ENCODE measurements around the gene CLEC2A. TPM values are rescaled to one million over a fixed set of nuclear protein-coding genes. Genes with fewer than 3 reads are reported as not detected.
"Not testable (repeated sequence)": the region's sequence is repeated elsewhere in the genome, so short reads cannot be mapped to it uniquely, and the experiment has no call there.

The CLEC2A gene, protein sequence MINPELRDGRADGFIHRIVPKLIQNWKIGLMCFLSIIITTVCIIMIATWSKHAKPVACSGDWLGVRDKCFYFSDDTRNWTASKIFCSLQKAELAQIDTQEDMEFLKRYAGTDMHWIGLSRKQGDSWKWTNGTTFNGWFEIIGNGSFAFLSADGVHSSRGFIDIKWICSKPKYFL
- not detected for total RNA-seq

DNA sequence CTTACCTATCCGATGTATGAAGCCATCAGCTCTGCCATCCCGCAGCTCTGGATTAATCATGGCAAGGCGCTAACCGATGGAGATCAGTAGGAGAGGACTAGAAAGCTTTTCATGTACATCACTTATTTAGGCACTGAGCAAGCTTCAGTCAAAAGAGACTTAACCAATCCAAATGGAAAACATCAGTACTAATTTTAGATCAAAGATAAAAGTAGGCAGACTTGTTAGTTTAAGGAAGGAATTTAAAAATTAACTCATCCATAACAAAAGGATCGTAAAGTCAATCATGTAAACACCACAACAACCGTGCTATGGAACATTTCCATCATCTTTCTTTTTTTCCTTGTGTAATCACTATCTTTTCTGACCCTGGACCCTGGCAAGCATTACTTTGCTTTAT lies at the start of gene CLEC2A:
TSS of gene CLEC2A (minus strand) at position 101 of the 400 bp plus-strand sequence. CDS start at position 60, 41 bp downstream.
- DNase-seq = no peak
- CTCF ChIA-PET = interaction anchor here (1.9 kb wide), 1 partner anchor 119 kb away, joined by 14 read pairs; no protein-coding TSS in a partner anchor
- Mint-ChIP-seq H3K4me3 (no peak within 1 kb of the TSS), H3K27ac (no peak within 1 kb of the TSS), H3K27me3 (peaks cover 18% of the 10 kb centered on the region), H3K4me1 (no peaks in the 10 kb centered on the region), H3K36me3 (ENCODE audit: low read depth) (no peaks in the 10 kb centered on the region), H3K9me3 (no peaks in the 10 kb centered on the region)
- POLR2A ChIA-PET = no interaction called here

DNA sequence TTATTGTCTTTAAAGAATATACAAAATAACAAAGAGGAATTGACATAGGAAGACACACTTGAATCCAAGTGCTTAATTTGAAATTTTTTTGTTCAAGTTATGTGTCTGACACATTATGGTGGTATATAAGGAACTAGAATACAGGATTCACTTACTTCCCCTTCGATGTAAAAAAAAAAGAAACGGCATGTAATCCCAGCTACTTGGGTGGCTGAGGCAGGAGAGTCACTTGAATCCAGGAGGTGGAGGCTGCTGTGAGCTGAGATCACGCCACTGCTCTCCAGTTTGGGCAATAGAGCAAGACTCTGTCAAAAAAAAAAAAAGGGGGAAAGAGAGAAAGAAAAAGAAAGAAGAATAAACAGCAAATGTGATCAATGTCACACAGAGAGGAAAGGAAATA lies 48.0 kb upstream of the CLEC2A start:
- H3K27me3 Mint-ChIP-seq = peaks cover 25% of the 10 kb centered on the region
- H3K36me3 Mint-ChIP-seq (ENCODE audit: low read depth) = no peaks in the 10 kb centered on the region
- no peaks in the 10 kb centered on the region for H3K4me1 Mint-ChIP-seq
- peaks cover 13% of the 10 kb centered on the region for H3K9me3 Mint-ChIP-seq
- CTCF ChIA-PET = no interaction called here
- H3K4me3 Mint-ChIP-seq = no peak overlapping the region
- POLR2A ChIA-PET = no interaction called here
- no peak for DNase-seq
- H3K27ac Mint-ChIP-seq = no peak overlapping the region

DNA sequence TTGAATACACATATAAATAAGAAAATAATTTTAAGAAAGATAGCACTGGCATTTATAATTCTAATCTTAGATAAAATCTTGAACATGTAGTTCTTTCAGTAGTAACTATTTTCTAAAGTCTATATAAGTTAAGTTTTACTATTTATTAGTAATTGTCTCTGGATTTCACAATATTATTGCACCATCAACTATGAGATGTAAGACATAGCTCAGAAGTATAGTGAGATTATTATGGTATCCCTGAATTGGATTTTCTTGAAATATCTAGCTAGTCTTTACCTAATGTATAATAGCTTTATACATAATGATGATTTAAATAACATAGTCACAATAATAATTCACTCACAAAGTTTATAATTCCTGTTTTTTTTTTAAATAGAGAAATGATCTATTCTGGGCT lies 45.7 kb upstream of the CLEC2A start:
- Mint-ChIP-seq H3K27me3 (peaks cover 35% of the 10 kb centered on the region), H3K27ac (no peak overlapping the region), H3K4me3 (no peak overlapping the region), H3K4me1 (no peaks in the 10 kb centered on the region), H3K36me3 (ENCODE audit: low read depth) (no peaks in the 10 kb centered on the region), H3K9me3 (peaks cover 15% of the 10 kb centered on the region)
- POLR2A ChIA-PET = no interaction called here
- CTCF ChIA-PET = interaction anchor here (0.6 kb wide), 1 partner anchor 164 kb away, joined by 3 read pairs; no protein-coding TSS in a partner anchor
- no peak for DNase-seq

DNA sequence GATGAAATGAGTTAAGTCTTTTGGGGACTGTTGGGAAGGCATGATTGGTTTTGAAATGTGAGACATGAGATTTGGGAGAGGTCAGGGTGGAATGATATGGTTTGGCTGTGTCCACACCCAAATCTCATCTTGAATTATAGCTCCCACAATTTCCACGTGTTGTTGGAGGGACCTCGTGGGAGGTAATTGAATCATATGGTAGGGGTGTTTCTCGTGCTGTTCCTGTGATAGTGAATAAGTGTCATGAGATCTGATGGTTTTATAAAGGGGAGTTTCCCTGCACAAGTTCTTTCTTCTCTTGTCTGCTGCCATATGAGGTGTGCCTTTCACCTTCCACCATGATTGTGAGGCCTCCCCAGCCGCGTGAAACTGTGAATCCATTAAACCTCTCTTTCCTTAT lies 44.5 kb upstream of the CLEC2A start:
- DNase-seq; H3K4me3 Mint-ChIP-seq; POLR2A ChIA-PET; H3K27ac Mint-ChIP-seq; CTCF ChIA-PET; H3K4me1 Mint-ChIP-seq; H3K36me3 Mint-ChIP-seq (ENCODE audit: low read depth): not testable (repeated sequence)
- peaks cover 15% of the 10 kb centered on the region for H3K9me3 Mint-ChIP-seq
- peaks cover 39% of the 10 kb centered on the region for H3K27me3 Mint-ChIP-seq

DNA sequence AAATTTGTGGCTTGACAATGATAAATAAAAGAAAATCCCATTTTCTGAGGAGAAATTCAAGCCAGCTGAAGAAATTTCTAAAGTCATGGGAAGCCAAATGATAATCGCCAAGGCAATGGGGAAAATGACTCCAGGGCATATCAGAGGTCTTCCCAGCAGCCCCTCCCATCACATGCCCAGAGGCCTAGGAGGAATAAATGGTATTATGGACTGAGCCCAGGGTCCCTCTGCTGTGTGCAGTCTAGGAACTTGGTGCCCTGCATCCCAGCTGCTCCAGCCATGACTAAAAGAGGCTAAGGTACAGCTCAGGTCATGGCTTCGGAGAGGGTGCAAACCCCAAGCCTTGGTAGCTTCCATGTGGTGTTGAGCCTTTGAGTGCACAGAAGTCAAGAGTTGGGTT lies 43.4 kb upstream of the CLEC2A start:
- CTCF ChIA-PET = no interaction called here

DNA sequence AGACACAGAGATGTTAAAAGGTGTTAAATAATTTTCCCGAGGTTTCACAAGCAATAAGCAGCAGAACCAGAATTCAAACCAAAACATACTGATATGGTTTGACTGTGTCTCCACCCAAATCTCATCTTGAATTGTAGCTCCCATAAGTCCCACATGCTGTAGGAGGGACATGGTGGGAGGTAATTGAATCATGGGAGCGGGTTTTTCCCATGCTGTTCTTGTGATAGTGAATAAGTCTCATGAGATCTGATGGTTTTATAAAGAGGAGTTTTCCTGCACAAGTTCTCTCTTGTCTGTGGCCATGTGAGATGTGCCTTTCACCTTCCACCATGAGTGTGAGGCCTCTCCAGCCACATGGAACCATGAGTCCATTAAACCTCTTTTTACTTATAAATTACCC lies 42.6 kb upstream of the CLEC2A start:
- DNase-seq; CTCF ChIA-PET; H3K4me1 Mint-ChIP-seq; POLR2A ChIA-PET; H3K27ac Mint-ChIP-seq; H3K36me3 Mint-ChIP-seq (ENCODE audit: low read depth); H3K4me3 Mint-ChIP-seq: not testable (repeated sequence)
- peaks cover 15% of the 10 kb centered on the region for H3K9me3 Mint-ChIP-seq
- peaks cover 39% of the 10 kb centered on the region for H3K27me3 Mint-ChIP-seq

More for the DNA sequence above, 43.4 kb upstream of the CLEC2A start:
- DNase-seq = no peak
- Mint-ChIP-seq H3K4me1 (no peaks in the 10 kb centered on the region), H3K27ac (no peak overlapping the region), H3K9me3 (peaks cover 15% of the 10 kb centered on the region), H3K27me3 (peaks cover 39% of the 10 kb centered on the region), H3K36me3 (ENCODE audit: low read depth) (no peaks in the 10 kb centered on the region), H3K4me3 (no peak overlapping the region)
- POLR2A ChIA-PET = no interaction called here

DNA sequence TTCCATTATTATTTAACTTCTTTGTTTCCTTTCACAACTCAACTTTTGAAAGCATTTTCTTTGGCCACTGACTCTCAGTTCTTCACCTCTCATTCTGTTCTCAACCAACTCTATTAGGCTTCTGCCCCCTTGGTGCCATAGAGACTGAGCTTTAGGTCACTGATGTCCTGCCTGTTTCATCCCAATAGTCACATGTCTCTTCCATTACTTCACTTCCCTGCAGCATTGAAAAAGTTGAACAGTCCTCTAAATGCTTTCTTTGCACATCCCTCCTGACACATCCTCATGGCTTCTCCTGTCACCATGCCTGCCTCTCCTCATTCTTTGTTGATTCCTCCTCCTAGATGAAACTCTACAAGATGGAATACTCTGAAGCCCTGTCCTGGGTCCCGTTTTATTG lies 41.8 kb upstream of the CLEC2A start:
- Mint-ChIP-seq H3K27me3 (peaks cover 39% of the 10 kb centered on the region), H3K27ac (no peak overlapping the region), H3K9me3 (peaks cover 15% of the 10 kb centered on the region), H3K4me1 (no peaks in the 10 kb centered on the region), H3K4me3 (no peak overlapping the region), H3K36me3 (ENCODE audit: low read depth) (no peaks in the 10 kb centered on the region)
- DNase-seq = no peak
- POLR2A ChIA-PET = no interaction called here
- CTCF ChIA-PET = no interaction called here

DNA sequence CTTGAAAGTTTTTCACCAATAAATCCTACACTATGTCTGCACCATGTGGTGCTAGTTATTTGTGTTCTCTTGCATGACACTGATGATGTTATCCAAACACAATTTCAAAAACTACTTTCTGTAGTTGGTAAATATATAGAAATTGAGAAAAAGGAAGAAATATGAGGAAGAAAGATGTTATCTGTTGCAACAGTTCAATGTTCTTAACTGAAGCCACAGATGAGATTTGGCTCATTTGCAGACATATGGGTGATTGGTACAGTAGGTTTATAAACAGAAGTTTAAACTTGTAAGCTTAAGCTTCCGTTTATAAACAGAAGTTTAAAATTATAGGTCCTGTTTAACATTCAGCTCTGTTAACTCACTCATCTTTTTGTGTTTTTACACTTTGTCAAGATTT lies 39.0 kb upstream of the CLEC2A start, which contains the start of gene CLEC12A:
TSS of gene CLEC12A (plus strand) at position 229 of the 400 bp plus-strand sequence. CDS start 188 bp downstream, outside the sequence.
- no peak within 1 kb of the TSS for H3K27ac Mint-ChIP-seq
- no peak within 1 kb of the TSS for H3K4me3 Mint-ChIP-seq
- peaks cover 9% of the 10 kb centered on the region for H3K9me3 Mint-ChIP-seq
- ChIA-PET POLR2A (no interaction called here), CTCF (no interaction called here)
- peaks cover 27% of the 10 kb centered on the region for H3K27me3 Mint-ChIP-seq
- H3K36me3 Mint-ChIP-seq (ENCODE audit: low read depth) = no peaks in the 10 kb centered on the region
- H3K4me1 Mint-ChIP-seq = no peaks in the 10 kb centered on the region
- DNase-seq = no peak

DNA sequence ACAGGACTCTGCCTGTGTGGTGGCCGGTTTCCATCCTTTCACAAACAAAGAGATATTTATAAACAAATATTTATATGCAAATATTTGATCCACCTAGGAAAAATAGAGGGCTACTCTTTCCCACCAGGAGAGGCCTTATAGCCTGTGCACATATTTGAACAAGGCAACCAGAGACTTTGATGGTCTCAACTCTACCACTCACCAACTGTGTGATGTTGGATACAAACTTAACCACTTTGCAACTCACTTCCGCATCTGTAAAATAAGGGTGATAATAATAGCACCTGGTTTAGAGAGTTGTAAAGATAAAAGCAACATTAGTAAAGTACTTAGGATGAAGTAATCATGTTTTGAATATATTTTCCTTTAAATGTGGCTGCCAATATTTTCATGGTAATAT lies 37.5 kb upstream of the CLEC2A start:
- no peak overlapping the region for H3K27ac Mint-ChIP-seq
- DNase-seq = no peak
- peaks cover 24% of the 10 kb centered on the region for H3K27me3 Mint-ChIP-seq
- ChIA-PET POLR2A (no interaction called here), CTCF (interaction anchor here (1.6 kb wide), 1 partner anchor 156 kb away, joined by 4 read pairs; no protein-coding TSS in a partner anchor)
- no peak overlapping the region for H3K4me3 Mint-ChIP-seq
- no peaks in the 10 kb centered on the region for H3K4me1 Mint-ChIP-seq
- H3K9me3 Mint-ChIP-seq = no peaks in the 10 kb centered on the region
- no peaks in the 10 kb centered on the region for H3K36me3 Mint-ChIP-seq (ENCODE audit: low read depth)

DNA sequence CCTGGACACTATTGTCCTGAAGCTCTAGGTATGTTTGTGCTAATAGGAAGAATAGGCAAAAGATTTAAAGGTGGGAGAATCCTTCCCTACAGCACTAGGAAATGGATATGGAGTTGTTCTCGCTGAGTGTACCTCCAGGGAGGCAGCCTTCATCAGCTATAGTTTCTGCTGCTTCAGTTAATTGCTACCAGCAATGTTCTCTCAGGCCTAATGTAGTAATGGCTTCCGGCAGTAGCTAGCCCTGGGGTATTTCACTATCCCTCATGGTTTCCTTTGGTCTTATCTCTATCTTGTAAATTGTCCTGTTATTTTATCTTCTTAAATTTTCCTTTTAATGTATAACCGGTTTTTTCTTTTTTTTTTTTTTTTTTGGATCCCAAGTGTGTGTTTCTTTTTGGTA lies 29.7 kb upstream of the CLEC2A start:
- Mint-ChIP-seq H3K27ac (no peak overlapping the region), H3K4me3 (no peak overlapping the region), H3K27me3 (no peaks in the 10 kb centered on the region), H3K4me1 (peaks cover 28% of the 10 kb centered on the region), H3K36me3 (ENCODE audit: low read depth) (no peaks in the 10 kb centered on the region), H3K9me3 (no peaks in the 10 kb centered on the region)
- ChIA-PET CTCF (no interaction called here), POLR2A (no interaction called here)
- no peak for DNase-seq

DNA sequence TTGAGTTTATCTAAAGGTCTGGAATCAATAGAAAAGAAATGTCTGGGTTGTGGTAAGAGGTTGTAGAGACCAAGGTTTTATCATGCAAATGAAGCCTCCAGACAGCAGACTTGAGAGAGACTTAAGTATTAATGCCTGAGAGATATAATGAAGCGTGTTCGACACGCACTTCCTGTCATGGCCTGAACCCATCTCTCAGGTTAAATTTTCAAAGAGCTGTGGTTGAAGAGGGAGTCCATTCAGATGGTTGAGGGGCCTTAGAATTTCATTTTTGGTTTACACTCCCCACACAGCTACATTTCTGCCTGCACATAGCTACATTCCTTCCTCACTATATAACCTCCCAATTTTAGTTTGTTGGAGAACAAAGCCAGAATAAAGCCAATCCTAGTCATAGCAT lies 28.9 kb upstream of the CLEC2A start:
- POLR2A ChIA-PET = no interaction called here
- CTCF ChIA-PET = no interaction called here
- H3K4me1 Mint-ChIP-seq = peaks cover 33% of the 10 kb centered on the region
- no peaks in the 10 kb centered on the region for H3K27me3 Mint-ChIP-seq
- H3K4me3 Mint-ChIP-seq = no peak overlapping the region
- H3K27ac Mint-ChIP-seq = no peak overlapping the region
- no peak for DNase-seq
- H3K9me3 Mint-ChIP-seq = no peaks in the 10 kb centered on the region
- no peaks in the 10 kb centered on the region for H3K36me3 Mint-ChIP-seq (ENCODE audit: low read depth)

DNA sequence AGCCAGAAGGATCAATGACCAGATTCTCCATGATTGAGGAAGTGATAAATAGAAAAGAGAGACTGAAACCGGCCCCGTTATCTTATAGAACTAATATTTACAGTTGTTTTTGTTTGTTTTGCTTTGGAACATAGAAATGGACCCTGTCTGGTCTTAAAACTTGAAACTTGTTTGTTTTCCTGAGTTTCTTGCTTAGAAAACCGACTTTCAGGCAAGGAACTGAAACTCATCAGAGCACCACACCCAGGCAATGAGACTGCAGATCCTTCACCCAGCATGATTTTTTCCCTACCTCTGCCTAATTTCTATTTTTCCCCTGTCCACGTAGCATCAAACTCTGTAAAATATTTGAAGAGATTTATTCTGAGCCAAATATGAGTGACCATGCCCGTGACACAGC lies 28.4 kb upstream of the CLEC2A start:
- DNase-seq = no peak
- ChIA-PET POLR2A (no interaction called here), CTCF (no interaction called here)
- no peaks in the 10 kb centered on the region for H3K27me3 Mint-ChIP-seq
- H3K4me3 Mint-ChIP-seq = no peak overlapping the region
- H3K9me3 Mint-ChIP-seq = no peaks in the 10 kb centered on the region
- peaks cover 36% of the 10 kb centered on the region for H3K4me1 Mint-ChIP-seq
- no peaks in the 10 kb centered on the region for H3K36me3 Mint-ChIP-seq (ENCODE audit: low read depth)
- no peak overlapping the region for H3K27ac Mint-ChIP-seq

DNA sequence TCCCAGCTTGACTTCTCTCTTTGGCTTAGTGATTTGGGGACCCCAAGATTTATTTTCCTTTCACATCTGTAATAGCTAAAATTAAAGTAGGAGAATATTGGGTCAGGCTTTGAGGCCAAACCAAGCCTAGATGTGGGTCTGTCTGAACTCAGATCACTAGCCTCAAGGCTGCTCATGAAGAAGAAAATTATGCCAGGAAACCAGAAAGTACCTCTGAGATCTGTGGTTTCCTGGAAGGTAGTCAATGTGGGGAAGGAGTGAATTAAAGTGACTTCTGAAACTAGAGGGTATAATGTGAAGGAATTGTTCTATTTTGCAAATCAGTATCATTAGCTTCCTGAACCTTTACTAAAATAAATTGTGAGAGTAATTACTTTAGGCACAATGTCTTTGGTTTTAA lies 25.7 kb upstream of the CLEC2A start:
- no peak for DNase-seq
- ChIA-PET CTCF (interaction anchor here (1.1 kb wide), 1 partner anchor 196 kb away, joined by 3 read pairs; no protein-coding TSS in a partner anchor), POLR2A (interaction anchor here (0.7 to 0.9 kb wide), 2 partner anchors 9 to 14 kb away, joined by 3 read pairs; no protein-coding TSS in a partner anchor)
- Mint-ChIP-seq H3K4me1 (peaks cover 37% of the 10 kb centered on the region), H3K9me3 (no peaks in the 10 kb centered on the region), H3K4me3 (no peak overlapping the region), H3K27ac (no peak overlapping the region), H3K27me3 (no peaks in the 10 kb centered on the region), H3K36me3 (ENCODE audit: low read depth) (no peaks in the 10 kb centered on the region)

DNA sequence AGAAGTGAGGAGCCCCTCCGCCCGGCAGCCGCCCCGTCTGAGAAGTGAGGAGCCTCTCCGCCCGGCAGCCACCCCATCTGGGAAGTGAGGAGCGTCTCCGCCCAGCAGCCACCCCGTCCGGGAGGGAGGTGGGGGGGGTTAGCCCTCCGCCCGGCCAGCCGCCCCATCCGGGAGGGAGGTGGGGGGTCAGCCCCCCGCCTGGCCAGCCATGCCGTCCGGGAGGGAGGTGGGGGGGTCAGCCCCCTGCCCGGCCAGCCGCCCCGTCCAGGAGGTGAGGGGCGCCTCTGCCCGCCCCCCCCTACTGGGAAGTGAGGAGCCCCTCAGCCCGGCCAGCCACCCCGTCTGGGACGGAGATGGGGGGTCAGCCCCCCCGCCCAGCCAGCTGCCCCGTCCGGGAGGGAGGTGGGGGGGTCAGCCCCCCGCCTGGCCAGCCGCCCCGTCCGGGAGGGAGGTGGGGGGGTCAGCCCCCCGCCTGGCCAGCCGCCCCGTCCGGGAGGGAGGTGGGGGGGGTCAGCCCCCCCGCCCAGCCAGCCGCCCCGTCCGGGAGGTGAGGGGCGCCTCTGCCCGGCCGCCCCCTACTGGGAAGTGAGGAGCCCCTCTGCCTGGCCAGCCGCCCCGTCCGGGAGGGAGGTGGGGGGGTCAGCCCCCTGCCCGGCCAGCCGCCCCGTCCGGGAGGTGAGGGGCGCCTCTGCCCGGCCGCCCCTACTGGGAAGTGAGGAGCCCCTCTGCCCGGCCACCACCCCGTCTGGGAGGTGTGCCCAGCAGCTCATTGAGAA lies 21.0 kb upstream of the CLEC2A start:
- CTCF ChIA-PET; H3K4me3 Mint-ChIP-seq; H3K27ac Mint-ChIP-seq; H3K36me3 Mint-ChIP-seq (ENCODE audit: low read depth); H3K27me3 Mint-ChIP-seq; H3K9me3 Mint-ChIP-seq; DNase-seq; POLR2A ChIA-PET: not testable (repeated sequence)
- peaks cover 57% of the 10 kb centered on the region for H3K4me1 Mint-ChIP-seq

All from activated CD4-positive, alpha-beta memory T cell treated with anti-CD3 and anti-CD28 coated beads, Interleukin-2, amount 10 ng/mL, durations not matched to agents 7 days and 5 days (primary cell).